ENCODE data around the gene CLIC6. TPM values are rescaled to one million over a fixed set of nuclear protein-coding genes. Genes with fewer than 3 reads are reported as not detected.

The CLIC6 gene
- total and polyA plus RNA-seq, 2 experiments from 2014 or later = 1.1 to 1.5 TPM

GRCh38 chr21:34675871-34676270 is 7.1 kb downstream of the CLIC6 start:
- Mint-ChIP-seq H3K4me1 (peaks cover 21% of the 10 kb centered on the region), H3K9me3 (peaks cover 15% of the 10 kb centered on the region)
- no peaks in the 10 kb centered on the region for H3K36me3 ChIP-seq (ENCODE audit: insufficient read depth)

More at GRCh38 chr21:34675871-34676270, 7.1 kb downstream of the CLIC6 start:
- peaks cover 16% of the 10 kb centered on the region for H3K27me3 Mint-ChIP-seq (ENCODE audit: insufficient read depth, low read depth, poor library complexity)
- Histone ChIP-seq H3K27me3 (ENCODE audit: insufficient read depth) (peaks cover 21% of the 10 kb centered on the region), H3K4me3 (no peak overlapping the region), H2AFZ (no peak overlapping the region), H4K20me1 (replicated peaks; ENCODE audit: insufficient read depth) (0 out of 2 replicates have a peak, but pooled peaks cover 6% of the 10 kb centered on the region), H3K27ac (ENCODE audit: low read depth) (no peak overlapping the region), H3K4me1 (ENCODE audit: insufficient read depth) (peaks cover 26% of the 10 kb centered on the region), H3K79me2 (replicated peaks; ENCODE audit: insufficient read depth) (no peaks in the 10 kb centered on the region), H3K4me2 (no peak overlapping the region), H3K9me2 (ENCODE audit: insufficient read depth) (no peaks in the 10 kb centered on the region; the same call in 1 of the 2 replicates), H3F3A (replicated peaks; ENCODE audit: low read depth) (0 out of 2 replicates have a peak, but pooled peaks cover 3% of the 10 kb centered on the region)
- H3K36me3 Mint-ChIP-seq (ENCODE audit: low read depth) = peaks cover 5% of the 10 kb centered on the region; the same call in 2 of the 3 replicates
- no peak for DNase-seq (ENCODE audit: low spot score)
- no peak overlapping the region for H3K4me3 Mint-ChIP-seq
- no peak overlapping the region for H3K27ac Mint-ChIP-seq
- ATAC-seq = peak; percentile 32; the same call in 1 of the 3 replicates
- no peak for TF ChIP-seq NANOG (IDR thresholded peaks at IDR 0.05; ENCODE audit: borderline replicate concordance)
- TF ChIP-seq ZNF331 (CRISPR knock-in tag; IDR thresholded peaks at IDR 0.05; ENCODE audit: low read depth) = no peak
- TF ChIP-seq EZH2phosphoT487 (IDR thresholded peaks at IDR 0.05; ENCODE audit: unreplicated experiment) = no peak
- TF ChIP-seq EZH2 (IDR thresholded peaks at IDR 0.05; ENCODE audit: low read depth, unreplicated experiment) = no peak
- no peak for TF ChIP-seq ZNF114 (CRISPR knock-in tag; IDR thresholded peaks at IDR 0.05)
- no peak for TF ChIP-seq CREB1 (CRISPR knock-in tag; IDR thresholded peaks at IDR 0.05; ENCODE audit: low read depth)
- no peak for TF ChIP-seq STAT1 (IDR thresholded peaks at IDR 0.05; ENCODE audit: unreplicated experiment)
- TF ChIP-seq, protein P1, sequence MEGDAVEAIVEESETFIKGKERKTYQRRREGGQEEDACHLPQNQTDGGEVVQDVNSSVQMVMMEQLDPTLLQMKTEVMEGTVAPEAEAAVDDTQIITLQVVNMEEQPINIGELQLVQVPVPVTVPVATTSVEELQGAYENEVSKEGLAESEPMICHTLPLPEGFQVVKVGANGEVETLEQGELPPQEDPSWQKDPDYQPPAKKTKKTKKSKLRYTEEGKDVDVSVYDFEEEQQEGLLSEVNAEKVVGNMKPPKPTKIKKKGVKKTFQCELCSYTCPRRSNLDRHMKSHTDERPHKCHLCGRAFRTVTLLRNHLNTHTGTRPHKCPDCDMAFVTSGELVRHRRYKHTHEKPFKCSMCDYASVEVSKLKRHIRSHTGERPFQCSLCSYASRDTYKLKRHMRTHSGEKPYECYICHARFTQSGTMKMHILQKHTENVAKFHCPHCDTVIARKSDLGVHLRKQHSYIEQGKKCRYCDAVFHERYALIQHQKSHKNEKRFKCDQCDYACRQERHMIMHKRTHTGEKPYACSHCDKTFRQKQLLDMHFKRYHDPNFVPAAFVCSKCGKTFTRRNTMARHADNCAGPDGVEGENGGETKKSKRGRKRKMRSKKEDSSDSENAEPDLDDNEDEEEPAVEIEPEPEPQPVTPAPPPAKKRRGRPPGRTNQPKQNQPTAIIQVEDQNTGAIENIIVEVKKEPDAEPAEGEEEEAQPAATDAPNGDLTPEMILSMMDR (conservative IDR thresholded peaks at IDR 0.05; ENCODE audit: low read depth in 2 of 2) = no peak
- TF ChIP-seq JUNB (IDR thresholded peaks at IDR 0.05; ENCODE audit: unreplicated experiment) = no peak
- TF ChIP-seq, protein P2, sequence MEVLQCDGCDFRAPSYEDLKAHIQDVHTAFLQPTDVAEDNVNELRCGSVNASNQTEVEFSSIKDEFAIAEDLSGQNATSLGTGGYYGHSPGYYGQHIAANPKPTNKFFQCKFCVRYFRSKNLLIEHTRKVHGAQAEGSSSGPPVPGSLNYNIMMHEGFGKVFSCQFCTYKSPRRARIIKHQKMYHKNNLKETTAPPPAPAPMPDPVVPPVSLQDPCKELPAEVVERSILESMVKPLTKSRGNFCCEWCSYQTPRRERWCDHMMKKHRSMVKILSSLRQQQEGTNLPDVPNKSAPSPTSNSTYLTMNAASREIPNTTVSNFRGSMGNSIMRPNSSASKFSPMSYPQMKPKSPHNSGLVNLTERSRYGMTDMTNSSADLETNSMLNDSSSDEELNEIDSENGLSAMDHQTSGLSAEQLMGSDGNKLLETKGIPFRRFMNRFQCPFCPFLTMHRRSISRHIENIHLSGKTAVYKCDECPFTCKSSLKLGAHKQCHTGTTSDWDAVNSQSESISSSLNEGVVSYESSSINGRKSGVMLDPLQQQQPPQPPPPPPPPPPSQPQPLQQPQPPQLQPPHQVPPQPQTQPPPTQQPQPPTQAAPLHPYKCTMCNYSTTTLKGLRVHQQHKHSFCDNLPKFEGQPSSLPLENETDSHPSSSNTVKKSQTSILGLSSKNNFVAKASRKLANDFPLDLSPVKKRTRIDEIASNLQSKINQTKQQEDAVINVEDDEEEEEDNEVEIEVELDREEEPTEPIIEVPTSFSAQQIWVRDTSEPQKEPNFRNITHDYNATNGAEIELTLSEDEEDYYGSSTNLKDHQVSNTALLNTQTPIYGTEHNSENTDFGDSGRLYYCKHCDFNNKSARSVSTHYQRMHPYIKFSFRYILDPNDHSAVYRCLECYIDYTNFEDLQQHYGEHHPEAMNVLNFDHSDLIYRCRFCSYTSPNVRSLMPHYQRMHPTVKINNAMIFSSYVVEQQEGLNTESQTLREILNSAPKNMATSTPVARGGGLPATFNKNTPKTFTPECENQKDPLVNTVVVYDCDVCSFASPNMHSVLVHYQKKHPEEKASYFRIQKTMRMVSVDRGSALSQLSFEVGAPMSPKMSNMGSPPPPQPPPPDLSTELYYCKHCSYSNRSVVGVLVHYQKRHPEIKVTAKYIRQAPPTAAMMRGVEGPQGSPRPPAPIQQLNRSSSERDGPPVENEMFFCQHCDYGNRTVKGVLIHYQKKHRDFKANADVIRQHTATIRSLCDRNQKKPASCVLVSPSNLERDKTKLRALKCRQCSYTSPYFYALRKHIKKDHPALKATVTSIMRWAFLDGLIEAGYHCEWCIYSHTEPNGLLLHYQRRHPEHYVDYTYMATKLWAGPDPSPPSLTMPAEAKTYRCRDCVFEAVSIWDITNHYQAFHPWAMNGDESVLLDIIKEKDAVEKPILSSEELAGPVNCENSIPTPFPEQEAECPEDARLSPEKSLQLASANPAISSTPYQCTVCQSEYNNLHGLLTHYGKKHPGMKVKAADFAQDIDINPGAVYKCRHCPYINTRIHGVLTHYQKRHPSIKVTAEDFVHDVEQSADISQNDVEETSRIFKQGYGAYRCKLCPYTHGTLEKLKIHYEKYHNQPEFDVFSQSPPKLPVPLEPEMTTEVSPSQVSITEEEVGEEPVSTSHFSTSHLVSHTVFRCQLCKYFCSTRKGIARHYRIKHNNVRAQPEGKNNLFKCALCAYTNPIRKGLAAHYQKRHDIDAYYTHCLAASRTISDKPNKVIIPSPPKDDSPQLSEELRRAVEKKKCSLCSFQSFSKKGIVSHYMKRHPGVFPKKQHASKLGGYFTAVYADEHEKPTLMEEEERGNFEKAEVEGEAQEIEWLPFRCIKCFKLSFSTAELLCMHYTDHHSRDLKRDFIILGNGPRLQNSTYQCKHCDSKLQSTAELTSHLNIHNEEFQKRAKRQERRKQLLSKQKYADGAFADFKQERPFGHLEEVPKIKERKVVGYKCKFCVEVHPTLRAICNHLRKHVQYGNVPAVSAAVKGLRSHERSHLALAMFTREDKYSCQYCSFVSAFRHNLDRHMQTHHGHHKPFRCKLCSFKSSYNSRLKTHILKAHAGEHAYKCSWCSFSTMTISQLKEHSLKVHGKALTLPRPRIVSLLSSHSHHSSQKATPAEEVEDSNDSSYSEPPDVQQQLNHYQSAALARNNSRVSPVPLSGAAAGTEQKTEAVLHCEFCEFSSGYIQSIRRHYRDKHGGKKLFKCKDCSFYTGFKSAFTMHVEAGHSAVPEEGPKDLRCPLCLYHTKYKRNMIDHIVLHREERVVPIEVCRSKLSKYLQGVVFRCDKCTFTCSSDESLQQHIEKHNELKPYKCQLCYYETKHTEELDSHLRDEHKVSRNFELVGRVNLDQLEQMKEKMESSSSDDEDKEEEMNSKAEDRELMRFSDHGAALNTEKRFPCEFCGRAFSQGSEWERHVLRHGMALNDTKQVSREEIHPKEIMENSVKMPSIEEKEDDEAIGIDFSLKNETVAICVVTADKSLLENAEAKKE (CRISPR knock-in tag; IDR thresholded peaks at IDR 0.05) = no peak
- TF ChIP-seq, protein P3, sequence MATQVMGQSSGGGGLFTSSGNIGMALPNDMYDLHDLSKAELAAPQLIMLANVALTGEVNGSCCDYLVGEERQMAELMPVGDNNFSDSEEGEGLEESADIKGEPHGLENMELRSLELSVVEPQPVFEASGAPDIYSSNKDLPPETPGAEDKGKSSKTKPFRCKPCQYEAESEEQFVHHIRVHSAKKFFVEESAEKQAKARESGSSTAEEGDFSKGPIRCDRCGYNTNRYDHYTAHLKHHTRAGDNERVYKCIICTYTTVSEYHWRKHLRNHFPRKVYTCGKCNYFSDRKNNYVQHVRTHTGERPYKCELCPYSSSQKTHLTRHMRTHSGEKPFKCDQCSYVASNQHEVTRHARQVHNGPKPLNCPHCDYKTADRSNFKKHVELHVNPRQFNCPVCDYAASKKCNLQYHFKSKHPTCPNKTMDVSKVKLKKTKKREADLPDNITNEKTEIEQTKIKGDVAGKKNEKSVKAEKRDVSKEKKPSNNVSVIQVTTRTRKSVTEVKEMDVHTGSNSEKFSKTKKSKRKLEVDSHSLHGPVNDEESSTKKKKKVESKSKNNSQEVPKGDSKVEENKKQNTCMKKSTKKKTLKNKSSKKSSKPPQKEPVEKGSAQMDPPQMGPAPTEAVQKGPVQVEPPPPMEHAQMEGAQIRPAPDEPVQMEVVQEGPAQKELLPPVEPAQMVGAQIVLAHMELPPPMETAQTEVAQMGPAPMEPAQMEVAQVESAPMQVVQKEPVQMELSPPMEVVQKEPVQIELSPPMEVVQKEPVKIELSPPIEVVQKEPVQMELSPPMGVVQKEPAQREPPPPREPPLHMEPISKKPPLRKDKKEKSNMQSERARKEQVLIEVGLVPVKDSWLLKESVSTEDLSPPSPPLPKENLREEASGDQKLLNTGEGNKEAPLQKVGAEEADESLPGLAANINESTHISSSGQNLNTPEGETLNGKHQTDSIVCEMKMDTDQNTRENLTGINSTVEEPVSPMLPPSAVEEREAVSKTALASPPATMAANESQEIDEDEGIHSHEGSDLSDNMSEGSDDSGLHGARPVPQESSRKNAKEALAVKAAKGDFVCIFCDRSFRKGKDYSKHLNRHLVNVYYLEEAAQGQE (IDR thresholded peaks at IDR 0.05; ENCODE audit: unreplicated experiment) = no peak
- TF ChIP-seq POLR2AphosphoS5 (IDR thresholded peaks at IDR 0.05; ENCODE audit: low read depth) = no peak
- no peak for TF ChIP-seq ETS1 (IDR thresholded peaks at IDR 0.05)

Measured in GM23338 (cell line).